ENCODE measurements around the gene DNM3. TPM values are rescaled to one million over a fixed set of nuclear protein-coding genes. Genes with fewer than 3 reads are reported as not detected.
"Not testable (repeated sequence)": the region's sequence is repeated elsewhere in the genome, so short reads cannot be mapped to it uniquely, and the experiment has no call there.

DNM3 gene
- total RNA-seq, 2 experiments from 2014 or later = 1.6 to 1.8 TPM

DNA sequence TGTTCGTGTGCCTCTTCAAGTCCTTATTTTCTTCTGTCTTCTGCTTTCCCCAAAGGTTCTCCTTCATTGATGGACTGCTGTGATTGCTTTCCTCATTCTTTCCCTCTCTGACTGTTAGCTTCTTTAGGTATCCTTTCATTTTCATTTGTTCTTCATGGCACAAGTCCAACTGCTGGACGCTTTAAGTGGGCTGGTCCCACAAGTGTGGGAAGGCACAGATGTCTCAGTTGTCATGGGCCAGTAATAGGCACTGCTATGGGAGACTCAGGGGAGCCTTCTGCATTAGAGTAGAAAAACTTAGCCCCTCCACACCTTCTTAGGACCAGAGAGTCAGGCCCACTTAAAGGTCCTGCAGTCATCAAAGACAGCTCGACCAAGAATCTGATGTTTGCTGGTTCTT is 456.8 kb downstream of the DNM3 start:
- ChIA-PET CTCF (no interaction called here), POLR2A (no interaction called here)
- intact Hi-C loops (cut with DNase I, micrococcal nuclease) = no loop called here
- TF ChIP-seq, protein P1, sequence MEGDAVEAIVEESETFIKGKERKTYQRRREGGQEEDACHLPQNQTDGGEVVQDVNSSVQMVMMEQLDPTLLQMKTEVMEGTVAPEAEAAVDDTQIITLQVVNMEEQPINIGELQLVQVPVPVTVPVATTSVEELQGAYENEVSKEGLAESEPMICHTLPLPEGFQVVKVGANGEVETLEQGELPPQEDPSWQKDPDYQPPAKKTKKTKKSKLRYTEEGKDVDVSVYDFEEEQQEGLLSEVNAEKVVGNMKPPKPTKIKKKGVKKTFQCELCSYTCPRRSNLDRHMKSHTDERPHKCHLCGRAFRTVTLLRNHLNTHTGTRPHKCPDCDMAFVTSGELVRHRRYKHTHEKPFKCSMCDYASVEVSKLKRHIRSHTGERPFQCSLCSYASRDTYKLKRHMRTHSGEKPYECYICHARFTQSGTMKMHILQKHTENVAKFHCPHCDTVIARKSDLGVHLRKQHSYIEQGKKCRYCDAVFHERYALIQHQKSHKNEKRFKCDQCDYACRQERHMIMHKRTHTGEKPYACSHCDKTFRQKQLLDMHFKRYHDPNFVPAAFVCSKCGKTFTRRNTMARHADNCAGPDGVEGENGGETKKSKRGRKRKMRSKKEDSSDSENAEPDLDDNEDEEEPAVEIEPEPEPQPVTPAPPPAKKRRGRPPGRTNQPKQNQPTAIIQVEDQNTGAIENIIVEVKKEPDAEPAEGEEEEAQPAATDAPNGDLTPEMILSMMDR (IDR thresholded peaks at IDR 0.05) = no peak
- H3K27me3 ChIP-seq (ENCODE audit: control insufficient read depth in 1 of 2, insufficient read depth in 2 of 2, low read length in 2 of 2) = no peaks in the 10 kb centered on the region
- H3K9me3 ChIP-seq (ENCODE audit: control insufficient read depth in 1 of 2, insufficient read depth in 1 of 2, low read length in 2 of 2) = peaks cover 0 to 7% of the 10 kb centered on the region in 2 experiments
- Mint-ChIP-seq H3K4me1 (ENCODE audit: low read depth) (no peaks in the 10 kb centered on the region), H3K27ac (no peak overlapping the region), H3K4me3 (no peak overlapping the region), H3K9me3 (peaks cover 4% of the 10 kb centered on the region), H3K27me3 (no peaks in the 10 kb centered on the region), H3K36me3 (ENCODE audit: low read depth) (no peaks in the 10 kb centered on the region)
- DNase-seq (no peak), ATAC-seq (ENCODE audit: poor library complexity) (no peak)
- no peaks in the 10 kb centered on the region for H3K4me1 ChIP-seq (ENCODE audit: insufficient read depth, low read length)
- H3K36me3 ChIP-seq (ENCODE audit: insufficient read depth, low read length) = no peaks in the 10 kb centered on the region
- H3K4me3 ChIP-seq (ENCODE audit: low read length) = no peak overlapping the region
- no peak overlapping the region for H3K27ac ChIP-seq (ENCODE audit: low read depth in 1 of 2, low read length in 2 of 2)

DNA sequence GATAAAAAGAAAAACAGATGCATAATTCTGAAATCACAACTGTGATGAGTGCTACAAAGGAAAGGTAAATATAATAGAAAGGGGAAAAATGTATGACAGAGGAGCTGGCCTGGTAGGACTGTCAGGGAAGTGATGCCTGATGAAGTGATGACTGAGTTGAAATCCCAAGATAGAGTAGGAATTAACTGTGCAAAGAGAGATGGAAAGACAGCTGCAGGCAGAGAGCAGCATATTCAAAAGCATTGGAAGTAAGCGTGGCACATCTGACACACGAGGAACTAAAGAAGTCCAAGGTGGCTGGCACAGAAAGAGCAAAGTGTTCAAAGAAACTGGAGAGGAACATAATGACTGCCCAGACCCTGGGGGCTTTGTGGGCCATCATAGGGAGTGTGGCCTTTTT is 457.6 kb downstream of the DNM3 start:
- intact Hi-C loops (cut with DNase I, micrococcal nuclease) = no loop called here
- Histone ChIP-seq H3K27me3 (ENCODE audit: control insufficient read depth in 1 of 2, insufficient read depth in 2 of 2, low read length in 2 of 2) (no peaks in the 10 kb centered on the region), H3K4me3 (ENCODE audit: low read length) (no peak overlapping the region), H3K27ac (ENCODE audit: low read depth in 1 of 2, low read length in 2 of 2) (no peak overlapping the region), H3K4me1 (ENCODE audit: insufficient read depth, low read length) (no peaks in the 10 kb centered on the region), H3K36me3 (ENCODE audit: insufficient read depth, low read length) (no peaks in the 10 kb centered on the region), H3K9me3 (ENCODE audit: control insufficient read depth in 1 of 2, insufficient read depth in 1 of 2, low read length in 2 of 2) (peaks cover 0 to 7% of the 10 kb centered on the region in 2 experiments)
- TF ChIP-seq, protein P1 (IDR thresholded peaks at IDR 0.05) = no peak
- DNase-seq (no peak), ATAC-seq (ENCODE audit: poor library complexity) (no peak)
- Mint-ChIP-seq H3K4me1 (ENCODE audit: low read depth) (no peaks in the 10 kb centered on the region), H3K4me3 (no peak overlapping the region), H3K27ac (no peak overlapping the region), H3K27me3 (no peaks in the 10 kb centered on the region), H3K9me3 (peaks cover 4% of the 10 kb centered on the region), H3K36me3 (ENCODE audit: low read depth) (no peaks in the 10 kb centered on the region)
- CTCF ChIA-PET = no interaction called here
- POLR2A ChIA-PET = no interaction called here

- H3K9me3 ChIP-seq (ENCODE audit: control insufficient read depth in 1 of 2, insufficient read depth in 1 of 2, low read length in 2 of 2) = peaks cover 0 to 7% of the 10 kb centered on the region in 2 experiments
- Mint-ChIP-seq H3K9me3 (peaks cover 4% of the 10 kb centered on the region), H3K4me3 (no peak overlapping the region), H3K4me1 (ENCODE audit: low read depth) (no peaks in the 10 kb centered on the region), H3K36me3 (ENCODE audit: low read depth) (no peaks in the 10 kb centered on the region), H3K27me3 (no peaks in the 10 kb centered on the region), H3K27ac (no peak overlapping the region)
- intact Hi-C loops (cut with DNase I, micrococcal nuclease) = no loop called here
- CTCF ChIA-PET = no interaction called here
- DNase-seq (no peak), ATAC-seq (ENCODE audit: poor library complexity) (no peak)
- TF ChIP-seq, protein P1 (IDR thresholded peaks at IDR 0.05) = no peak
- H3K4me3 ChIP-seq (ENCODE audit: low read length) = no peak overlapping the region
- H3K36me3 ChIP-seq (ENCODE audit: insufficient read depth, low read length) = no peaks in the 10 kb centered on the region
- no peaks in the 10 kb centered on the region for H3K27me3 ChIP-seq (ENCODE audit: control insufficient read depth in 1 of 2, insufficient read depth in 2 of 2, low read length in 2 of 2)
- no peak overlapping the region for H3K27ac ChIP-seq (ENCODE audit: low read depth in 1 of 2, low read length in 2 of 2)
- no peaks in the 10 kb centered on the region for H3K4me1 ChIP-seq (ENCODE audit: insufficient read depth, low read length)
- POLR2A ChIA-PET = no interaction called here
These were observed 458.2 kb downstream of the DNM3 start for GRCh38 chr1:172299515-172299914.

- H3K27me3 ChIP-seq (ENCODE audit: control insufficient read depth in 1 of 2, insufficient read depth in 2 of 2, low read length in 2 of 2); H3K27me3 Mint-ChIP-seq; H3K36me3 Mint-ChIP-seq (ENCODE audit: low read depth); CTCF ChIA-PET; H3K4me1 Mint-ChIP-seq (ENCODE audit: low read depth); DNase-seq; H3K27ac ChIP-seq (ENCODE audit: low read depth in 1 of 2, low read length in 2 of 2); H3K9me3 ChIP-seq (ENCODE audit: control insufficient read depth in 1 of 2, insufficient read depth in 1 of 2, low read length in 2 of 2); POLR2A ChIA-PET; ATAC-seq (ENCODE audit: poor library complexity); intact Hi-C loops (cut with DNase I, micrococcal nuclease); H3K36me3 ChIP-seq (ENCODE audit: insufficient read depth, low read length); H3K4me3 ChIP-seq (ENCODE audit: low read length); H3K9me3 Mint-ChIP-seq; H3K27ac Mint-ChIP-seq; H3K4me3 Mint-ChIP-seq; H3K4me1 ChIP-seq (ENCODE audit: insufficient read depth, low read length): not testable (repeated sequence)
These were observed 466.2 kb downstream of the DNM3 start for GRCh38 chr1:172307508-172307907.

Data from CD4-positive, alpha-beta T cell (primary cell).